NCI-H146 treated with DMSO at 0.1 percent for 48 hours (cell line): ENCODE measurements around the gene RPL22L1.
"Not testable (repeated sequence)": the region's sequence is repeated elsewhere in the genome, so short reads cannot be mapped to it uniquely, and the experiment has no call there.

Experiments
- DNase-seq: peaks from one replicate; lab custom pipeline; 2025; ENCODE audit not compliant: unreplicated experiment; lab: John Stamatoyannopoulos, UW

RPL22L1 gene

DNA sequence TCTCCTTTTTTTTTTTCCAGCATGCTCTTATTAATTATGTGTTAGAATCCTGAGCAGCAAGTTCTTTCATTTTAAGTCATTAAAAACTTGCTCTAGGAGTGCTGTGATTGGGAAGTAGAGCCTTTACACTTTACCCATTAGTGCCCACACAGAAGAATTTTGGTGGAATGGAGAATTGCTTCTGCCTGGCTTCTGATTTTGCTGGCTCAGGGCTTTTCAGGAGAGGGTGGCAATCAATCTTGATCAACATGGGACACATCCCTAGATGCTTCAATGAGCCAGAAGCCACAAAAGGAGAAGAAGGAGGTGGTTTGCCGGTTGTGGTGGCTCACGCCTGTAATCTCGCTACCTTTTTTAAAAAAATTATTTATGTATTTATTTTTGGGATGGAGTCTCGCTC lies 39.4 kb downstream of the RPL22L1 start:
- DNase-seq = no peak

DNA sequence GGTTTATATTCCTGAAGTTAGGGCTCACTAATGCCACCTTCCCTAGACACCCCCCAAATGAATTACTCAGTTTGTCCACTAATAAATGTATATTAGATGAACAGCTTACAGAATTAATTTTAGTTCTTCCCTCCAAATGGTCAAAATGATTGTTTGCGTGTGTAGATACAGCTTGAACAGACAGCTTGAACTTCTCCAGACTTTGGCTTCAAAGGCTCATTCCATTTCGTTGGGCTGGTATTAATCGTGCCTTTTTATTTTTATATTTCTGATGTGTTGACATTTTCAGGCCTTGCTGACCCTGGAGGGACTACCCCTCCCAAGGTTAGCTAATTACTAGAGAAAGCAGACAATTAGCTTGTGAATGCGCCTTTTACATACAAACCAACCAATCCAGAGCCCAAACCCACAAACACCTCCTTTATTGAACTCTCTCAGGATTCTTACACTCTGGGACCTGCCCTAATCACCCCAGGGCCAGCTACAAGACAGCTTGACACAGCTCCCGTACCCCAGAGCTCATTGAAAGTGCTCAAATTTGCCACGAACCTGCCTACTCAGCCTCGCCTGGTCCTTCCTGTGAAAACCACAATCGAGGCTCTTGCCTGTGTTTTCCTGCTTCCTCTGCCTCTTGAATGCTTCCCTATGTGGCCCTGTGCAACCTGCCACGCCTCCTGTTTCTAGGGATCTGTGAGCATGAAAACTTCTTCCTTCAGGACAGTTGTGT lies 40.3 kb downstream of the RPL22L1 start:
- DNase-seq = no peak

DNA sequence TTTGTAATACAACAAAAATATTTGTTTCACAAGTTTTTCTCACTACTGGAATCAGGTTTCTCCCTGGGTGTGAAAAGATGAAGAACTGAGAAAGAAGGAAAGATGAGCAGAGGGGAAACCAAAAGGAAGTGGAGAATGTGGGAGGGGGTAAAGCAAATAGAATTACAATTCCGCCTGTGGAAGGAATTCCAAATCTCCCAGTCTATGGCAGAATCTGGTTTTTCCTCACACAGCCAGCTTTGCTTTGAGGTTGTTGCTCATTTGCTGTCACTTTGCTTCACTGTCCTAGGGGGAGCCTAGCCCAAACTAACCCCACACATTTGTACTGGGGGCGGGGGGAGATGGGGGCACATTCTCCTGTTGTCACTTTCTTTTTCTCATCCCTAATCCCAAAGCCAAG lies 43.9 kb downstream of the RPL22L1 start:
- DNase-seq = no peak

DNA sequence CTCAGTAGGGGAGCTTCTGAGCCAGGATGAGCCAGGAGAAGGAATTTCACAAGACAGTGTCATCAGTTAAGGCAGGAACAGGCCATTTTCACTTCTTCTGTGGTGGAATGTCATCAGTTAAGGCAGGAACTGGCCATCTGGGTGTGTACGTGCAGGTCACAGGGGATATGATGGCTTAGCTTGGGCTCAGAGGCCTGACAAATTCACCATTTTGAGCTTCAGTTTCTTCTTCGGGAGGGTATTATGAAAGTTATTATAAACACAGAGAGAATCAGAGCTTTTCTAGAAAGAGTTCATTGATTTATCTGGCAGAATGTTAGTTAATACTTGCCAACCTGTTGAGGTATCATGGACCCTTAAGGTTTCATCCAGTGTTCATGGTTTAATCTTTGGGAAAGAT lies 46.4 kb downstream of the RPL22L1 start:
- DNase-seq = not testable (repeated sequence)

DNA sequence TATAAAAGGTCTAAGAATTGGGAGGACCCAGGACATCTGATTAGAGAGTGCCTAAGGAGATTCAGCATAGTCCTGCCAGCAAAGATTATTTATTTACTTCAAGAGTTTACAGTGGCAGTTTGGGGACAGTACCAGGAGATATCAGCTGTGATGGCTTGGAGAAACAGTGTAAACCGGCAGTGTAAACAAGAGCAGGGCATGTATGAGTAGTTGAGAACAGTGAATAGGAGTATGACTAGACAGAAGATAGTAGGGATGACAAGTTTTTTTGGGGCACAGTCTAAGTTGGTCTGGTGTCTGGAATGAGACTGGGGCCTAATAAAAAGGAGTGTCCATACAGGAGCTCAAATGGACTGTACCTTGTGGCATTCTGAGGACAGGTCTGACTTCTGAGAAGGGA lies 51.7 kb downstream of the RPL22L1 start:
- DNase-seq = not testable (repeated sequence)

DNA sequence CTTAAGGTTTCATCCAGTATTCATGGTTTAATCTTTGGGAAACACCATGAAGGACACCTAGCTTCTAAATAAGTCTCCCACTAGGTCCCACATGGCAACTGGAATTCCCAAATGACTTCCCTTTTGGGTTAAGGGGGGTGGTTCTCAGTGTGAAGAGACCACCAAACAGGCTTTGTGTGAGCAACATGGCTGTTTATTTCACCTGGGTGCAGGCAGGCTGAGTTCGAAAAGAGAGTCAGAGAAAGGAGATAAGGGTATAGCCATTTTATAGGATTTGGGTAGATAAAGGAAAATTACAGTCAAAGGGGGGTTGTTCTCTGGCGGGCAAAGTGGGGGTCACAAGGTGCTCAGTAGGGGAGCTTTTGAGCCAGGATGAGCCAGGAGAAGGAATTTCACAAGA lies 52.5 kb downstream of the RPL22L1 start:
- DNase-seq = not testable (repeated sequence)

DNA sequence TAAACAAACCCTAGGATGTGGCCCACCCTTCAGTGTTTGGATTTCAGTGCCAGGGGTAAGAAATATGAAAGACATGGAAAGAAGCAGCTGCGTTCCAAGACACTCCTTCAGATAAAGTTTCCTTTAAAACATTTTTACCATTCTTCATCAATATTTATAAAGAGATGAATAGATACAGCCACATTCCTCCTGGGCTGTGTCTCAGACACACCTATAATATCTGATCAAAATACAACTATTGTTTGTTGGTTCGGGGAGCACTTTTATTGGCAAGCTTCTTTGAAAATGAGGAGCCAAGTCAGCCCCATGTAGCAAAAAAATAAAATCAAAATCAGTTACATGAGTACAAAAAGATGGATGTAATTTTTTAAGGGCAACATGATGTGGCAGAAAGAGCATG lies 53.2 kb downstream of the RPL22L1 start:
- DNase-seq = no peak

DNA sequence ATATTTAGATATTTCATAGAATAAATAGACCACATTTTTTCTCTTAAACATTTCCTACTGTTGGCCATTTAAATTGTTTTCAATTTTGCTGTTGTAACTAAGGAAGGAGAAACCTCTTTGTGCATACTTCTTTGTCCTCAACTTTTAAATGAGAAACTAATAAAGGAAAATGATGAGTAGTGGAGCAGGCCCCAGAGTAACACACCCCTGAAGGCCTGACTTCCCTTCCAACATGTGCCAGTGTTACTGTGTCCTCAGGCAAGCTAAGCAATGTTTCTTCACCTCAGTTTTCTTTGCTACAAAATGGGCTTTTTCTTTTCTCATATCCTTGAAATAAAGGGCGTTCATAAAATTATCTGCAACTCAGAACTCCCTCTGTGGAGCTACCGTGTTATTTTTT lies 53.7 kb downstream of the RPL22L1 start:
- DNase-seq = no peak

DNA sequence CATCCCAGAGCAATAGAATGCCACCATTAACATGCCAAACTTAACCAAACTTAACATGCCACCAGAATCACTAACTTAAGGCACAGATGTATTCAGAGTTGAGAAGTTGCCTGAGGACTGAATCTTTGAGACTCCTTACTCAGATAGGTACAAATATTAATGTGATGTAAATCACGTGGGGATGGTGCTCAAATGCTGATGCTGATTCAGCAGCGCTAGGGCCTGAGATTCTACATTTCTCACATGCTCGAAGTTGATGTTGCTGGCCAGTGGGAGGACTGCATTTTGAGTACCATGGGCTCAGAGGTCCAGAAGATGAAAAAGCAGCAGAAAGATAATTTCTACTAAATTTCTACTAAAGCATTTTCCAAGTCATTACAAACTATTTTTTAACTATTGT lies 54.1 kb downstream of the RPL22L1 start:
- DNase-seq = no peak

DNA sequence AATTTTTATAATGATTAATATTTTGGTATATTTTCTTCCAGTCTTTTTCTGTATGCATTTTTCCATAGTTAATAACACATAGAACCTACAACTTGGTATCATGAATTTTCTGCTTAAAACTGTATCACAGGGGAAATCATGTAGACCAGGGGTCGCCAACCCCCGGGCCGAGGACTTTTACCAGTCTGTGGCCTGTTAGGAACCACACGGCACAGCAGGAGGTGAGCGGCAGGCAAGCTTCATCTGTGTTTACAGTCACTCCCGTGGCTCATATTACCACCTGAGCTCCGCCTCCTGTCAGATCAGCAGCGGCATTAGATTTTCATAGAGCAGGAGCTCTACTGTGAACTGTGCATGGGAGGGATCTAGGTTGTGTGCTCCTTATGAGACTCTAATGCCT lies 54.7 kb downstream of the RPL22L1 start:
- peak; percentile 59 for DNase-seq
